Measurements from ENCODE around the gene RUNX2.

GRCh38 chr6:45541934-45542333 is 213.8 kb downstream of the RUNX2 start:
- TF ChIP-seq CTCF (optimal IDR thresholded peaks at IDR 0.05 in 1 of 3, IDR thresholded peaks at IDR 0.05 in 1 of 3, conservative IDR thresholded peaks at IDR 0.05 in 1 of 3; ENCODE audit: extremely low read depth in 1 of 3, insufficient read depth in 2 of 3, low read length in 3 of 3), result no peak
- no peak for TF ChIP-seq EZH2 (IDR thresholded peaks at IDR 0.05; ENCODE audit: low read length)
